Activated naive CD8-positive, alpha-beta T cell (primary cell): Measurements from ENCODE around the gene OLFM4.

Experiments
- H3K27ac Mint-ChIP-seq: one replicate; pipeline ENCODE4 v1.8.0; 2021; ENCODE audit warnings: mixed read lengths
- H3K27me3 Mint-ChIP-seq: one replicate; pipeline ENCODE4 v1.8.0; 2021; ENCODE audit warnings: mixed read lengths
- H3K36me3 Mint-ChIP-seq: one replicate; pipeline ENCODE4 v1.8.0; 2021; ENCODE audit warnings: mixed read lengths
- H3K4me1 Mint-ChIP-seq: one replicate; pipeline ENCODE4 v1.8.0; 2021; ENCODE audit warnings: low read depth, mixed read lengths
- H3K4me3 Mint-ChIP-seq: one replicate; pipeline ENCODE4 v1.8.0; 2021; ENCODE audit warnings: mild to moderate bottlenecking, mixed read lengths
- H3K9me3 Mint-ChIP-seq: one replicate; pipeline ENCODE4 v1.8.0; 2021; ENCODE audit warnings: low read depth, mixed read lengths

The OLFM4 gene, protein sequence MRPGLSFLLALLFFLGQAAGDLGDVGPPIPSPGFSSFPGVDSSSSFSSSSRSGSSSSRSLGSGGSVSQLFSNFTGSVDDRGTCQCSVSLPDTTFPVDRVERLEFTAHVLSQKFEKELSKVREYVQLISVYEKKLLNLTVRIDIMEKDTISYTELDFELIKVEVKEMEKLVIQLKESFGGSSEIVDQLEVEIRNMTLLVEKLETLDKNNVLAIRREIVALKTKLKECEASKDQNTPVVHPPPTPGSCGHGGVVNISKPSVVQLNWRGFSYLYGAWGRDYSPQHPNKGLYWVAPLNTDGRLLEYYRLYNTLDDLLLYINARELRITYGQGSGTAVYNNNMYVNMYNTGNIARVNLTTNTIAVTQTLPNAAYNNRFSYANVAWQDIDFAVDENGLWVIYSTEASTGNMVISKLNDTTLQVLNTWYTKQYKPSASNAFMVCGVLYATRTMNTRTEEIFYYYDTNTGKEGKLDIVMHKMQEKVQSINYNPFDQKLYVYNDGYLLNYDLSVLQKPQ

DNA sequence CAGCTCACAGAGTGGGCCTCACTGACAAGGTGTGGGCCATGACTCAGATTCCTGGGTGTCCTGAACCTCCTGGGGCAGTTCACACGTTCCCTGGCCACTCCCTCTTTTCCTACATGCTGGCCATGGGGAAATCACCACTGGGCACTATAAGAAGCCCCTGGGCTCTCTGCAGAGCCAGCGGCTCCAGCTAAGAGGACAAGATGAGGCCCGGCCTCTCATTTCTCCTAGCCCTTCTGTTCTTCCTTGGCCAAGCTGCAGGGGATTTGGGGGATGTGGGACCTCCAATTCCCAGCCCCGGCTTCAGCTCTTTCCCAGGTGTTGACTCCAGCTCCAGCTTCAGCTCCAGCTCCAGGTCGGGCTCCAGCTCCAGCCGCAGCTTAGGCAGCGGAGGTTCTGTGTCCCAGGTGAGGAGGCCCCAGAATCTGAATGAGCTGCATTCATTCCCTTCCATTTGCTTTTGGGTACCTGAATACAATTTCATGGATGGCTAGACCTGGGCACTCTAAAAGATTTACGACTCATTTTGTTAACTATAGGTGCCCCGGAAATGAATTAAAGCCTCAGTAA, at the start of gene OLFM4:
Gene OLFM4, plus strand, starts transcription at position 177 of the 567 bp plus-strand sequence. Its CDS starts 24 bp downstream, at position 201.
- Mint-ChIP-seq H3K36me3 (no peaks in the 10 kb centered on the region), H3K4me3 (no peak within 1 kb of the TSS), H3K4me1 (no peaks in the 10 kb centered on the region), H3K27me3 (peaks cover 3% of the 10 kb centered on the region), H3K27ac (no peak within 1 kb of the TSS), H3K9me3 (no peaks in the 10 kb centered on the region)

DNA sequence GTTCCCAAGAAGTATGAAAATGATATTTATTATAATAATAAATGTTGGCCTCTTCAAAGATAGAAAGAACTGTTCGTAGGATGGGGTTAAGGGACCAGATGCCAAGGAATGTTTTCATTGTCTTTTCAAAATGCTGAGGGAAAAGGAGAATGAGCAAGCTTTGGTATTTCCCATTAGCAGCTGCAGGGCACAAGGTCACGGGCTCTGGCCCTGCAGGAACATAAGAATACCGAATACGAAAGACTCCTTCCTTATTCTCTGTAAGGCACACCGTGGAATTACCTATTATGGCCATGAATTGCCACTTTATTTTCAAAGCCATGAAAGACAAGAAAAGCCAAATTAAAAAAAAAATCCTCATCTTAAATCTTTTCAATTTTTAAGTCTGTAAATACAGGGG, 49.6 kb upstream of the OLFM4 start:
- Mint-ChIP-seq H3K36me3 (no peaks in the 10 kb centered on the region), H3K4me3 (no peak overlapping the region), H3K27ac (no peak overlapping the region), H3K9me3 (no peaks in the 10 kb centered on the region), H3K27me3 (peaks cover 1% of the 10 kb centered on the region), H3K4me1 (no peaks in the 10 kb centered on the region)

DNA sequence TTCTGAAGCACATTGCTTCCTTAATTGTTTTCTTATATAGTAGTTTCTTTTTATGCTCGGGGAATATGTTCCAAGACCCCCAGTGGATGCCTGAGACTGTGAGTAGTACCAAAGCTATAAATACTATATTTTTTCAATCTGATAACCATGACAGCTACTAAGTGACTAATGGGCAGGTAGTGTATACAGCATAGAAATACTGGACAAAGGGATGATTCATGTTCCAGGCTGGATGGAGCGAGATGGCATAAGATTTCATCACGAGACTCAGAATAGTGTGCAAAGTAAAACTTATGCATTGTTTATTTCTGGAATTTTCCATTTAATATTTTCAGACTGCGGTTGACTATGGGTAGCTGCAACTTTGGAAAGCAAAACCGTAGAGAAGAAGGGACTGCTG, 47.9 kb upstream of the OLFM4 start:
- no peaks in the 10 kb centered on the region for H3K27me3 Mint-ChIP-seq
- H3K36me3 Mint-ChIP-seq: no peaks in the 10 kb centered on the region
- no peak overlapping the region for H3K27ac Mint-ChIP-seq
- no peaks in the 10 kb centered on the region for H3K4me1 Mint-ChIP-seq
- no peaks in the 10 kb centered on the region for H3K9me3 Mint-ChIP-seq
- H3K4me3 Mint-ChIP-seq: no peak overlapping the region

DNA sequence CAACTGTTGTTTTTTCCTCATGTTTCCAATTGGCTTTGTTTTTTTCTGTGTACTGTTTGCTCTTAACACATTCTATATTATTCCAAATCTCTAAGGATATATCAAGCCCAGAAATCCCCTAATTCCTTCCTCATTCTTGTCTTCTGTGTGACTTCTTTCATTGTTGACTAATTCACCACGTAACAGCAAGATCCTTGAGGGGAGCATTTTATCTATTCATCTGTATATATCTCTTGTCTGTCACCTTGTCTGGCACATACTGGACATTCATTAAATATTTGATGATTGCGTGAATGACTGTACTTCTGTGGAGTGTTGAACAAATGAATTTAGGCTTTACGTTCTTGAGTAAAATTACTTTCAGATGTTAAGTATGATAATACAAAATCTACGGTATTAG, 44.8 kb upstream of the OLFM4 start:
- no peak overlapping the region for H3K4me3 Mint-ChIP-seq
- H3K4me1 Mint-ChIP-seq: no peaks in the 10 kb centered on the region
- peaks cover 1% of the 10 kb centered on the region for H3K27me3 Mint-ChIP-seq
- H3K27ac Mint-ChIP-seq: no peak overlapping the region
- no peaks in the 10 kb centered on the region for H3K36me3 Mint-ChIP-seq
- H3K9me3 Mint-ChIP-seq: no peaks in the 10 kb centered on the region

DNA sequence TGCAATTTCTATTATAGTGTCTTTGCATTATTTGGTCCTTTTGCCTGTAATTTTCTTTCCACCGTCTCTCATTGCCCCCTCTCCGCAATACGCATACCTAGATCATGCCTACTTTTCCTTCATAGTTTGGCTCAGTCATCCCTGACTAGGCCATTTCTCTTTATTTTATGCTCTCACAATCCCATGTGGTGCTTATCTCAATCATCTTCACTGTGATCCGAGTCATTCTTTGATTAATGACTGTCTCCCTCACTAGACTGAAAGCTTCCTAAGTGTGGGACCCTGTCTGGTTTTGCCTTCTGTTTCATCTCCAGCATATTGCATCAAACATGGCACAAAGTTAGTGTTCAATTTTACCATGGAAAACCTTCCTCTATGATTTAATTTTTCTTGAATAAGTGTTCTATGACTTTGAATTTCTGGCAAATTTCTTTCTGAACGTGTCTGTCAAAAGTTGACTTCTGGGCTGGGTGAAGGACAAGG, 43.7 kb upstream of the OLFM4 start:
- Mint-ChIP-seq H3K36me3 (no peaks in the 10 kb centered on the region), H3K27me3 (peaks cover 8% of the 10 kb centered on the region), H3K9me3 (no peaks in the 10 kb centered on the region), H3K4me1 (no peaks in the 10 kb centered on the region), H3K4me3 (no peak overlapping the region), H3K27ac (no peak overlapping the region)

DNA sequence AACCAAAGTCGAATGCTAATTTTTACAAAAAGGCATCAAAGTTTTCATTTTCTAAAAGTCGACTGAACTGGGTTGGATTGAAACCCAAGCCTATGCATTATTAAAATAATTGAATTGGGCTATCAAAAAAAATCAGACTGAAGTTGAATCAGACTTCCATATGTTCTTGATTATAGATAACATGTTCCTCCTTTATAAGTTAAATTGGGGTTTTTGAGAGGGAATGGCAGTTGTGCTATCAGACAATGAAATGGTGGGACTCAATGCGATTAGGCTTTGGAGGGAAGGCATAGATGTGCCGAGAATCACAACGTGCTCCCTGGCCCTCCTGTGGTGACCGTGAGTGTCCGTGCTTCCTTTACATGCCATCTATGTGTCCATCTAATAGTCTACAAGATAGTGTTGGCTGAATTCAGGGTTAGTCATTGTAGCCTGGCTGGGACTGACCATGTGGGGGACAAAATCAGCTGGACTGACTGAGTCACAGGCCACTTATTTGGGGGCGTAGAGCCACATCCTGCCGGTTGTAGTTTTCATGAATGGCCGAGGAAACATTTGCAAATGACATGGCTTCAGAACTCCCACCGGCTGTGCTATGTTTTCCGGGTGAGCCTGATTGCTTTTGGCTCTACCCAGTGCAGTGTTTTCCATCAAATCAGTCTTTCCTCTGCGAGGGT, 37.1 kb upstream of the OLFM4 start:
- no peaks in the 10 kb centered on the region for H3K36me3 Mint-ChIP-seq
- no peak overlapping the region for H3K27ac Mint-ChIP-seq
- H3K9me3 Mint-ChIP-seq: no peaks in the 10 kb centered on the region
- H3K4me3 Mint-ChIP-seq: no peak overlapping the region
- H3K27me3 Mint-ChIP-seq: peaks cover 15% of the 10 kb centered on the region
- no peaks in the 10 kb centered on the region for H3K4me1 Mint-ChIP-seq

DNA sequence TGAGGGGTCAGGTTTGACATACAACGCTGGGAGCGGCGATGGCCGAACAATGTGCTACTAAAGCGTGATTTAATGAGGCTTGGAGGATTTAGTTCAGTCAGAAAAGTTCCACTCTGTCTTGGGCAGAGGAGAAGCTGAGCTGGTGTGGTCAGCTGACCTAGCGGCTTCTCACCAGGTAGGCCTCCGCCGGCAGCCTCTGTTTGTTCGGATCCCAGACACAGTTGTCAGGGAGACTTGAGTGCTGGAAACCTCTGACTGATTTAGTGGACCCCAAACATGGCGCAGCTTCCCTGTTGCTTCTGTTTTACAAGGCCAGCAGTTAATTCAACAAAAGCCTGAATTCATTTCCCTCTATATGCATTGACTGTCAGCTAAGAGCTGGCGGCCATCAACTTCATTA, 36.5 kb upstream of the OLFM4 start:
- H3K27me3 Mint-ChIP-seq: peaks cover 17% of the 10 kb centered on the region
- H3K36me3 Mint-ChIP-seq: no peaks in the 10 kb centered on the region
- H3K4me3 Mint-ChIP-seq: no peak overlapping the region
- no peak overlapping the region for H3K27ac Mint-ChIP-seq
- no peaks in the 10 kb centered on the region for H3K4me1 Mint-ChIP-seq
- H3K9me3 Mint-ChIP-seq: no peaks in the 10 kb centered on the region

DNA sequence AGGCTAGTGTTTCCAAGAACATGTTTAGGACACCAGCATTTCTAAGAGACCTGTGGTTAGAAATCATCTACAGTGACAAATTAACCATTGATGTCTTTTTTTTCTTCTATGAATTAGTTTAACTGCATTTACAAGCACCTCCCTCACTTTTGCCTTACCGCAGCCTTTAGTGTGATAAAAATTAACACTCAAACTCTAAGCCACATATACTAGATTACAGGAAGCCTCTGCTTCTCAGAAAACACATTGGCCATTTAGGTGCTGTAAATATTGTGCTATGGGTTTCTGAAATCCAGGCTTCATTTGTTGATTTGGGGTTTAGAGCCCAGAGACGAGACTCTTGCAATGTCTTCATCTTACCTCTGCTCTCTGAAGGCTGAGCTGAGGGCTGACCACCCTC, 34.6 kb upstream of the OLFM4 start:
- H3K4me3 Mint-ChIP-seq: no peak overlapping the region
- H3K27ac Mint-ChIP-seq: no peak overlapping the region
- peaks cover 21% of the 10 kb centered on the region for H3K27me3 Mint-ChIP-seq
- no peaks in the 10 kb centered on the region for H3K36me3 Mint-ChIP-seq
- H3K9me3 Mint-ChIP-seq: no peaks in the 10 kb centered on the region
- no peaks in the 10 kb centered on the region for H3K4me1 Mint-ChIP-seq

DNA sequence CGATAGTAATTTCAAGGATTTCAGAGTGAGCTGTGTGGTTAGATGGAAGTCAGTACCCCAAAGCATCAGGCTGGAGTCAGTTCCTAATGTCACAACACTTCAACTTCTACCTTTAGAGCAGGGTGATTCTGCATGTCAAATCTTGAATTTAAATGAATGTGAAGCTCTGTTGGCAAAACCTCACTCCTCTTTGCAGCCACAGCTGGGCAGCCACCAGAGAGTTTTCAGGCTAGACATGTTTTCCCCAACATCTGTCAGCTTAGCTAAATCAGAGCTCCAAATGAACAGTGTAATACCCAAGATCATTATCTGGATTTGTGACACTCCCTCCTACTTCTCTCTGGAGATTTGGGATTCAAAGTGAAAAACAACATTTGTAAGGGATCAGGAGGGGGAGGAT, 33.7 kb upstream of the OLFM4 start:
- Mint-ChIP-seq H3K4me1 (no peaks in the 10 kb centered on the region), H3K36me3 (no peaks in the 10 kb centered on the region), H3K27ac (no peak overlapping the region), H3K27me3 (peaks cover 17% of the 10 kb centered on the region), H3K9me3 (no peaks in the 10 kb centered on the region), H3K4me3 (no peak overlapping the region)

DNA sequence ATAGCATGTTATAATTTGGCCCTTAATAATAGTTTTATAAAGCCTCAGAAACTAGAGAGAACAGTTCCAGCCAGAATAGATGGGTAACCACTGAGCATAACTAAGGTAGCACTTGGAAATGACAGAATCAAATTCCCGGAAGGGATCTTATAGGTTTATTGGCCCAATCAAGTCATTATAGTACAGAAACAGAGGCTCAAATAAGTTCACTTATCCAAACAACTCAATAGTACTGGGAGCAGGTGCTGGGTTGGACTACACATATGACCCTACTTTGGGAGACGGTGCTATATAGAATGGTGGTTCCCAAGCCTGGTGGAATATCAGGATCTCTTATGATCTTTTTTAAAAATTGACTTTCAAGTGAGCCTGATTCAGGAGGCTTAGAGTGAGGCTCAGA, 32.7 kb upstream of the OLFM4 start:
- Mint-ChIP-seq H3K9me3 (no peaks in the 10 kb centered on the region), H3K4me1 (no peaks in the 10 kb centered on the region), H3K27ac (no peak overlapping the region), H3K4me3 (no peak overlapping the region), H3K27me3 (peaks cover 11% of the 10 kb centered on the region), H3K36me3 (no peaks in the 10 kb centered on the region)

DNA sequence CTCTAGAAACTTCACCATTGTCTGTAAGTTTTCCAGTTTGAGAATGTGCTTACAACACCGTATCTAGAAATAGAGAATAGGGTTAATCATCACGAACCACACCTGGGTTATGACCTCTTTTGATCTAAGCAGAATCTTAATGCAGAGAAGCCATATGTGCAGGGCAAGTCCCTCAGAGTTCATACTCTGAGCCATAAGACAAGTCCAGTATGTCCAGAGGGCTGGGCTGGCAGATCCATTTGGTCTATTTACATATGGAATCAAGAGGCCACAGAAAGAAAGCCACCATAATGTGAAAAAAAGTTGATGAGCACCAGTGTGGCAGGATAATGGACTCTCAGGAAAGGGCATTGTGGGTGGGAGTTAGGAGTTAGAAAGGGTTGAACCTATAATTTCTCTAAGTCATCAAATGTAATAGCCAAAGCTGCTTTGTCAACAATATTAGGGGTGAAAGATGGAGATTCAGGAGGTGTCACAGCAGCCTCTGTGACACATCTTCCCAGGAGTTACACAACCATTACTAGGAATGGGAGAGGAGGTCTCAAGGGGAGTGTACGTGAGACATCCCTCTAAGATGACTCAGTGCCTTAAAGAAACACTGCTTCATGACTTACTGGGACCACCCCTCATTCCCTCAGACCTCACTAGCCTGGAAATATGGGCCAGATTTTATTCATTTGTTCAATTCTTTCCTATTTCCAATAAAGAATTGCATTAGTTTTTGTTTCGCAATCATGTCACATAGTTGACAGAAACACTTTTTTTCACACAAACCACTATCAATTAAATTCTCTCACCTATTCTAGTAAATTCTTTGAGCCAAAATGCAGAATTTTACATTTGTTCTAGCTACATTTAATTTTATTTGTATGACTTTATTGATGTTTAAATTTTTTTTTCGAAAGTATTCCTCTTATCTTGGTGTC, 30.4 kb upstream of the OLFM4 start:
- Mint-ChIP-seq H3K4me3 (no peak overlapping the region), H3K27ac (no peak overlapping the region), H3K4me1 (no peaks in the 10 kb centered on the region), H3K9me3 (no peaks in the 10 kb centered on the region), H3K27me3 (peaks cover 11% of the 10 kb centered on the region), H3K36me3 (no peaks in the 10 kb centered on the region)

DNA sequence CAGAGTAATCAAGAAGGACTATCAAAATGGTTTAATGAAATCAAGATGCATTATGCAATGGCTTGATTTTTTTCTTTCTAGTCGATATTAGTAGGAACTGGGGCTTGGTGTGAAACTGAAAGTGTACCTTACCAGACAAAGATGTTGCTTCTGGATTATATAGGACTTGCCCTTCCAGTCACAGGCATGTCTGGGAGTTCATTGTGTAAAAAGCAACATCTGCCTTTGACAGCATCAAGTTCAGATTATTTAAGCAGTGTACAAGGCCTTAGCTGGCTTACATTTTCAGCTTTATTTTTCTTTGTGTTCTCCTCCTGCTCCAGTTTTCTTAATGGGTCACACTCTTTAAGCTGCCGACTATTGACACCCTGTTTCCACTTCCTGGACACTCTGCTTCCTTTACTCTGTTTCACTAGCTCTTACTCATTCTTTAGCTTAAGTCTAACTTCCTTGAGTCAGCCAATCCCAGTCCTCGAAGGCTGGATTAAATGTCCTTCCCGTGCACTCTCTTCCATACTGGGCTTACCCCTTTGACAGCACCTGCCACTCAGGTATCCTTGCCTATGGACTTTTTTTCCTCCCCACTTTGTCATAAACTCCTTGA, 29.4 kb upstream of the OLFM4 start:
- no peak overlapping the region for H3K4me3 Mint-ChIP-seq
- no peaks in the 10 kb centered on the region for H3K36me3 Mint-ChIP-seq
- no peaks in the 10 kb centered on the region for H3K4me1 Mint-ChIP-seq
- H3K27me3 Mint-ChIP-seq: peaks cover 13% of the 10 kb centered on the region
- H3K9me3 Mint-ChIP-seq: no peaks in the 10 kb centered on the region
- no peak overlapping the region for H3K27ac Mint-ChIP-seq

DNA sequence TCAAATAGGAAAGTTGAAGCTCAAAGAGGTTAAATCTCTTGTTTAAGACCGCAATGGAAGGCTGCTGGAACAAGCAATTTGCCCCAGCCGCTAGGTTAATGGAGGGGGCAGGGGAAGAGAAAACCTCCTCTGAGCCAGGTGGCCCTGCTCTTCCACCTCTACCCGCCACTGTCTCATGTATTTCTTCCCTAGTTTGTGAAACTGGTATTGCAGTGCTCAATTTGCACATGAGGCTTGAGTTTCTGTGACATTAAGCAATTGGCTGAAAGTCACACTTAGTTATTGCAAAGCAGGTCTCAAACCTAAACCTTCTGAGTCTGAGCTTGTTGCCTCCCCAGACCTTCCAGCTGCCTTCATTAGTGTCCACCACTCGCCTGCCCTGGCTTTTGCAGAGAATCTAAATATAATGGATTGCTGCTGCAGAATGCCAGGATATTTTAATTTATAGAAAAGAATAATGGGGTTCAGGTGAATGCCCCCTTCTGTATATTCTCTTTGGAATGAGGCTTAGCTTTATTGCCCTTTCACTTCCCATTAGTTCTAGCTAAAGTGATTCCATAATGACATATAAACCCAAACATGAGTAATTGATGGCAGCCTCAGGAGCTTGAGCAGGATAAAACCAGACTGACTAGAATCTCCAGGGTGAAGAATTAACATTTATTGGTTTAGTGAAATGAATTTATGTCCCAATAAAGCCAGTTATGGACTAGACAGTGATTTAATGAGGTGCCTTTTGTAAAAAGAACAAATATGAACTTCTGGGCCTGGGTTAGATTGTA, 27.0 kb upstream of the OLFM4 start:
- no peak overlapping the region for H3K27ac Mint-ChIP-seq
- no peaks in the 10 kb centered on the region for H3K4me1 Mint-ChIP-seq
- no peaks in the 10 kb centered on the region for H3K36me3 Mint-ChIP-seq
- H3K27me3 Mint-ChIP-seq: peaks cover 17% of the 10 kb centered on the region
- no peaks in the 10 kb centered on the region for H3K9me3 Mint-ChIP-seq
- no peak overlapping the region for H3K4me3 Mint-ChIP-seq
